OCI-M2 (cell line): ENCODE measurements around the gene GPR32.
"Not testable (repeated sequence)": the region's sequence is repeated elsewhere in the genome, so short reads cannot be mapped to it uniquely, and the experiment has no call there.

Experiments used
- DNase-seq: peaks from one replicate; lab custom pipeline; 2025; ENCODE audit not compliant: unreplicated experiment; lab: John Stamatoyannopoulos, UW

Gene GPR32

GRCh38 chr19:50770164-50770563, at the start of gene GPR32:
Gene GPR32 (plus strand): TSS chr19:50770464. CDS start chr19:50770601, 137 bp downstream.
- not testable (repeated sequence) for DNase-seq

GRCh38 chr19:50720921-50721381, 49.3 kb upstream of the GPR32 start:
- DNase-seq: no peak

GRCh38 chr19:50721441-50722137, 48.7 kb upstream of the GPR32 start:
- no peak for DNase-seq

GRCh38 chr19:50722201-50723013, 47.9 kb upstream of the GPR32 start:
- no peak for DNase-seq

GRCh38 chr19:50723069-50723468, 47.2 kb upstream of the GPR32 start, which contains the start of gene CLEC11A:
Gene CLEC11A (plus strand): TSS chr19:50723364. CDS start chr19:50723526, 162 bp downstream.
- no peak for DNase-seq

GRCh38 chr19:50723735-50724521, 46.3 kb upstream of the GPR32 start:
- no peak for DNase-seq

GRCh38 chr19:50724522-50725217, 45.6 kb upstream of the GPR32 start:
- peak; percentile 99 for DNase-seq

- DNase-seq: no peak
Observed at GRCh38 chr19:50725218-50725910, 44.9 kb upstream of the GPR32 start.

- no peak for DNase-seq
Observed at GRCh38 chr19:50725911-50726230, 44.4 kb upstream of the GPR32 start.

GRCh38 chr19:50728084-50728737, 42.1 kb upstream of the GPR32 start:
- DNase-seq: peak; percentile 99

GRCh38 chr19:50729894-50730293, 40.4 kb upstream of the GPR32 start:
- no peak for DNase-seq

GRCh38 chr19:50735869-50736268, 34.4 kb upstream of the GPR32 start:
- no peak for DNase-seq

GRCh38 chr19:50736338-50736737, 33.9 kb upstream of the GPR32 start:
- DNase-seq: no peak

- DNase-seq: no peak
Observed at GRCh38 chr19:50739132-50739913, 30.9 kb upstream of the GPR32 start.

- DNase-seq: no peak
Observed at GRCh38 chr19:50739914-50740426, 30.3 kb upstream of the GPR32 start.

- peak; percentile 76 for DNase-seq
Observed at GRCh38 chr19:50741179-50741933, 28.9 kb upstream of the GPR32 start.

GRCh38 chr19:50743537-50743936, 26.7 kb upstream of the GPR32 start:
- no peak for DNase-seq

GRCh38 chr19:50745221-50745620, 25.0 kb upstream of the GPR32 start:
- DNase-seq: no peak
